ENCODE measurements around the gene PCK2. TPM values are rescaled to one million over a fixed set of nuclear protein-coding genes. Genes with fewer than 3 reads are reported as not detected.

Gene PCK2
- total and polyA plus RNA-seq, 2 of the 13 experiments (the other 11 are each of a cell fraction or from before 2014, with no cell fraction given): 129 to 272 TPM

DNA sequence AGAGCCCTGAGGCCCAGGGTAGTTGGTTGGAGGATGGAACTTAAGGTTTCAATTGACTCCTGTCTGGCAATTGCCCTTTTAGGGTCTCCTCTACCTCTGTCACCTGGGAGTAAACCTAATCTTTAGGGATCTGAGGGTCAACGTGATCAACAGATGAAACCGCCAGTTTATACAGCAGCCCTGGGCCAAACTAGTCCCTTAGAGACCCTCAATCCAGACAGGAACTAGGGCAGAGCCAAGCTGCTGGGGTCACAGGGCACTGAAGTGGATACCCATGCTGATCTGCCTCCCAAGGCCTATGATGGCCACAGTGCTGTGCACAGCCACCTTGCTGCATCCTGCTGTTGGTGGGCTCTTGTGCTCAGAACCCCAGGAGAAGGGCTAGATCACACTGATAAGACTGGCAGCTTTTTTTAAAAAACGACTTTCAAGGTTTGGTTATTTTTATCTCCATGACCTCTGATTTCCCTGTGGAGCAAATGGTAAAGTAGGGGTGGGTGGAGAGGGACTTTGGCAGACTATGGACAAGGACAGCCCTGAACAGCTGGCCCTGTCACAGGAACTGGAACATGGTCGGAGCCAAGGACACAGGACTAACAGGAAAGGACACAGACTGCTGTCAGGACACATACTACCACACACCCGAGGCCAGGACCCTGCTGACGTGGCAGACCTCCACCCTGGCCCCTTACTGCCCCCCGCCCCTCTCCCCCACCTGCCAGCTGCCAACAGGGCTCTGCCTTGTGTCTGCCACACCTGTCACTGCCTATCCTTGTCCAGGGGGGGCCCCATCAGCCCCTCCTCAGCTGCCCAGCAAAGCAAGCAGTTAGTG lies 36.8 kb downstream of the PCK2 start (continued):
- TF ChIP-seq MIER3 (CRISPR knock-in tag; IDR thresholded peaks at IDR 0.05; ENCODE audit: borderline replicate concordance) (peak; percentile 84), SKI (IDR thresholded peaks at IDR 0.05; ENCODE audit: partially characterized antibody) (peak; percentile 55), DMTF1 (CRISPR knock-in tag; IDR thresholded peaks at IDR 0.05) (no peak), ZNF850 (CRISPR knock-in tag; conservative IDR thresholded peaks at IDR 0.05) (no peak), RBAK (CRISPR knock-in tag; IDR thresholded peaks at IDR 0.05) (no peak), THRA (CRISPR knock-in tag; IDR thresholded peaks at IDR 0.05; ENCODE audit: borderline replicate concordance) (peak; percentile 49; the same call in 1 of the 2 replicates), ZNF737 (CRISPR knock-in tag; IDR thresholded peaks at IDR 0.05; ENCODE audit: borderline replicate concordance) (no peak; the same call in 1 of the 2 replicates), ZNF616 (CRISPR knock-in tag; IDR thresholded peaks at IDR 0.05; ENCODE audit: low read depth) (no peak), SP2 (CRISPR knock-in tag; IDR thresholded peaks at IDR 0.05) (no peak; the same call in 1 of the 2 replicates), NCOA1 (CRISPR knock-in tag; IDR thresholded peaks at IDR 0.05) (no peak), TERF1 (CRISPR knock-in tag; IDR thresholded peaks at IDR 0.05) (no peak), ZNF256 (CRISPR knock-in tag; conservative IDR thresholded peaks at IDR 0.05) (no peak), ELF1 (CRISPR knock-in tag; IDR thresholded peaks at IDR 0.05) (peak; percentile 59), MXD1 (CRISPR knock-in tag; IDR thresholded peaks at IDR 0.05) (no peak), RORA (CRISPR knock-in tag; IDR thresholded peaks at IDR 0.05) (no peak), TAF1 (CRISPR knock-in tag; IDR thresholded peaks at IDR 0.05) (no peak; the same call in 1 of the 2 replicates), PTBP1 (IDR thresholded peaks at IDR 0.05; ENCODE audit: low read depth, low read length, poor library complexity, severe bottlenecking) (no peak)
- TF ChIP-seq, protein P1, sequence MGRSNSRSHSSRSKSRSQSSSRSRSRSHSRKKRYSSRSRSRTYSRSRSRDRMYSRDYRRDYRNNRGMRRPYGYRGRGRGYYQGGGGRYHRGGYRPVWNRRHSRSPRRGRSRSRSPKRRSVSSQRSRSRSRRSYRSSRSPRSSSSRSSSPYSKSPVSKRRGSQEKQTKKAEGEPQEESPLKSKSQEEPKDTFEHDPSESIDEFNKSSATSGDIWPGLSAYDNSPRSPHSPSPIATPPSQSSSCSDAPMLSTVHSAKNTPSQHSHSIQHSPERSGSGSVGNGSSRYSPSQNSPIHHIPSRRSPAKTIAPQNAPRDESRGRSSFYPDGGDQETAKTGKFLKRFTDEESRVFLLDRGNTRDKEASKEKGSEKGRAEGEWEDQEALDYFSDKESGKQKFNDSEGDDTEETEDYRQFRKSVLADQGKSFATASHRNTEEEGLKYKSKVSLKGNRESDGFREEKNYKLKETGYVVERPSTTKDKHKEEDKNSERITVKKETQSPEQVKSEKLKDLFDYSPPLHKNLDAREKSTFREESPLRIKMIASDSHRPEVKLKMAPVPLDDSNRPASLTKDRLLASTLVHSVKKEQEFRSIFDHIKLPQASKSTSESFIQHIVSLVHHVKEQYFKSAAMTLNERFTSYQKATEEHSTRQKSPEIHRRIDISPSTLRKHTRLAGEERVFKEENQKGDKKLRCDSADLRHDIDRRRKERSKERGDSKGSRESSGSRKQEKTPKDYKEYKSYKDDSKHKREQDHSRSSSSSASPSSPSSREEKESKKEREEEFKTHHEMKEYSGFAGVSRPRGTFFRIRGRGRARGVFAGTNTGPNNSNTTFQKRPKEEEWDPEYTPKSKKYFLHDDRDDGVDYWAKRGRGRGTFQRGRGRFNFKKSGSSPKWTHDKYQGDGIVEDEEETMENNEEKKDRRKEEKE (IDR thresholded peaks at IDR 0.05): no peak
- TF ChIP-seq, protein P2, sequence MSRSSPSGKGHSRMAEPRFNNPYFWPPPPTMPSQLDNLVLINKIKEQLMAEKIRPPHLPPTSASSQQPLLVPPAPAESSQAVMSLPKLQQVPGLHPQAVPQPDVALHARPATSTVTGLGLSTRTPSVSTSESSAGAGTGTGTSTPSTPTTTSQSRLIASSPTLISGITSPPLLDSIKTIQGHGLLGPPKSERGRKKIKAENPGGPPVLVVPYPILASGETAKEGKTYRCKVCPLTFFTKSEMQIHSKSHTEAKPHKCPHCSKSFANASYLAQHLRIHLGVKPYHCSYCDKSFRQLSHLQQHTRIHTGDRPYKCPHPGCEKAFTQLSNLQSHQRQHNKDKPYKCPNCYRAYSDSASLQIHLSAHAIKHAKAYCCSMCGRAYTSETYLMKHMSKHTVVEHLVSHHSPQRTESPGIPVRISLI (CRISPR knock-in tag; IDR thresholded peaks at IDR 0.05; ENCODE audit: borderline replicate concordance): peak; percentile 59; the same call in 1 of the 2 replicates
